ENCODE results near the gene LRATD1.

The LRATD1 gene, protein sequence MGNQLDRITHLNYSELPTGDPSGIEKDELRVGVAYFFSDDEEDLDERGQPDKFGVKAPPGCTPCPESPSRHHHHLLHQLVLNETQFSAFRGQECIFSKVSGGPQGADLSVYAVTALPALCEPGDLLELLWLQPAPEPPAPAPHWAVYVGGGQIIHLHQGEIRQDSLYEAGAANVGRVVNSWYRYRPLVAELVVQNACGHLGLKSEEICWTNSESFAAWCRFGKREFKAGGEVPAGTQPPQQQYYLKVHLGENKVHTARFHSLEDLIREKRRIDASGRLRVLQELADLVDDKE

DNA sequence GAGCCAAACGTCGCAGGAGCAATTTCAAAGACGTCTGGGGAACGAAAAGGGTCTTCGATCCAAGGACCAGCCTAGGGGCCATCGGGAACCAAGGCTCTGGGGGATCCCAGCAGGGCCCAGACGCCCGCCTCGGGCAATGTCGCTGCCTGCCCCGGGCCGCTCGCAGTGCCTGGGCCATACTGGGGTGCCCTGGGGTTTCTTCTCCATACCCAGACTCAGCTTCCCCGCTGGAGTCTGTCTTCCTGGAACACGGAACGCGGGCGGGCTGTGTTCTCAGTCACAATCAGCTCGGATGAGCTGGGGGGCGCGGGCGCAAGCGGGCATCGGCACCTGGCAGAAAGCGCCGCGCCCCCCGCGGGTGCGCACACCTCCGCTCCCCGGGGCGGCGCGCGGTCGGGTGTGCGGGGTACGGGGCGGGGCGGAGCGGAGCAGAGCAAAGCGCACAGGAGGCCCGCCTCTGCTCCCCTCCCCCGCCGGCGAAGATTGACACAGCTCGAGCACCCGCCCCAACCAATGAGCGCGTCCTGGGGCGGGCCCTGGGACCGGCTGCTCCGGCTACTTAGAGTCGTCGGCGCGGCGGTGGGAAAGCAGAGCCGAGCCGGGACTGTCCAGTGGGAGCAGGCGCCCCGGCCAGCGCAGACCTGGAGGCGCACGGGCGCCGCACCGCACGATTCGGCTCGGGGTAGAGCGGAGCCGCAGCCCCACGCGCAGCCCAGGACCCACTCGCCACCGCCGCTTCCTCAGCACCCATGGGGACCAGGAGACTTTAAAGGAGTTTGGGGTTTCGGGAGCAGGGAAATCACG is at the start of gene LRATD1:
Gene LRATD1, plus strand, starts transcription at position 585 of the 804 bp plus-strand sequence. CDS start 1,263 bp downstream, outside the sequence.
- peaks cover 10 to 32% (median 26%) of the 10 kb centered on the region in 5 donors for H3K27me3 ChIP-seq (ENCODE audit: control insufficient read depth in 5 of 5, insufficient read depth in 4 of 5, low read length in 5 of 5)
- H3K4me1 ChIP-seq (ENCODE audit: control insufficient read depth in 5 of 5, insufficient read depth in 5 of 5, low read length in 5 of 5): peaks cover 3 to 42% (median 39%) of the 10 kb centered on the region in 5 donors

DNA sequence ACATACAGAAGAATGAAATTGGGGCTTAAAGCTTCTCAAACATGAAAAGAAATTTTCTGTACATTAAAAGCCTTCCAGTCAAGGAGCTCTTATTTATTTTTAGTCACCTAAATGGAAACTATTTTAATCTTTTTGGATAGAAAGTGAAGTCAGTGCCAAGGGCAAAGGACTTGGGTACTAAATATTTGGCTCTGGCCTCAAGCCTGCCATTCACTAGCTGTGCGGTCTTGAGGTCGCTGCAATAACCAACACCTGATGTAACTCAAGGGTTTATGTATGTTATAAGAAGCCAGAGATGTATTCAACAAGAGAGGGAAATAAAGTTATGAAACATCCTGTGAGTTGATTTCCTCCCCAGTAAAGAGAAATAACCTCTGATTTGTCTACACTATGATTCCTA is 49.5 kb upstream of the LRATD1 start:
- no peaks in the 10 kb centered on the region for H3K27me3 ChIP-seq (ENCODE audit: control insufficient read depth in 5 of 5, insufficient read depth in 4 of 5, low read length in 5 of 5)
- H3K9ac ChIP-seq (ENCODE audit: low read length in 5 of 5): no peak overlapping the region
- H3K4me1 ChIP-seq (ENCODE audit: control insufficient read depth in 5 of 5, insufficient read depth in 5 of 5, low read length in 5 of 5): no peaks in the 10 kb centered on the region
- peaks cover 0 to 3% (median 0%) of the 10 kb centered on the region in 5 donors for H3K9me3 ChIP-seq (ENCODE audit: control insufficient read depth in 5 of 5, low read length in 5 of 5)
- no peak overlapping the region for H3K4me3 ChIP-seq (ENCODE audit: low read depth in 1 of 5, low read length in 5 of 5)
- no peak overlapping the region for H3K27ac ChIP-seq (ENCODE audit: low read depth, low read length)
- H3K36me3 ChIP-seq (ENCODE audit: control insufficient read depth in 5 of 5, insufficient read depth in 5 of 5, low read length in 5 of 5): no peaks in the 10 kb centered on the region

More for the DNA sequence above, at the start of gene LRATD1:
- H3K9me3 ChIP-seq (ENCODE audit: control insufficient read depth in 5 of 5, low read length in 5 of 5): no peaks in the 10 kb centered on the region
- no peaks in the 10 kb centered on the region for H3K36me3 ChIP-seq (ENCODE audit: control insufficient read depth in 5 of 5, insufficient read depth in 5 of 5, low read length in 5 of 5)
- H3K9ac ChIP-seq (ENCODE audit: low read length in 5 of 5): no peak within 1 kb of the TSS
- peak within 1 kb of the TSS; percentile 22 to 67 (median 62) for H3K4me3 ChIP-seq (ENCODE audit: low read depth in 1 of 5, low read length in 5 of 5)
- H3K27ac ChIP-seq (ENCODE audit: low read depth, low read length): no peak within 1 kb of the TSS

DNA sequence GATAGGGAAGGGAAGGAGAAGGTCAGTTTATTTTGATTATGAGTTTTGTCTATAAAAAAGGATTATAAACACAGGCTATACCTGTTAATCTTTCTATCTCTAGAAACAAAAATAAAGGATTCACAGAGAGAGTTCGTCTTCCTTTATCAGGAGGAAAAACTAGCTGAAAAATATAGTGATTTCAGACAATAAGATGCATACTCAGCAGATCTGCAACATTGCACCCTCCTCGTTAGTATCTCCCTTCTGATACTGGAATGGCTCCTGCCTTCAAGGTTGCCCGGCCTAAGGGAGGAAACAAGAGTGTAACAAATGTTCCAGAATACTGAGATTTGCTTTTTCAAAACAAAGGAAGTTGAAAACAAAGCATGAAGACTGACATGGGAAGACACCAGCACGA is 48.7 kb upstream of the LRATD1 start:
- peaks cover 0 to 3% (median 0%) of the 10 kb centered on the region in 5 donors for H3K9me3 ChIP-seq (ENCODE audit: control insufficient read depth in 5 of 5, low read length in 5 of 5)
- H3K27me3 ChIP-seq (ENCODE audit: control insufficient read depth in 5 of 5, insufficient read depth in 4 of 5, low read length in 5 of 5): no peaks in the 10 kb centered on the region
- no peaks in the 10 kb centered on the region for H3K4me1 ChIP-seq (ENCODE audit: control insufficient read depth in 5 of 5, insufficient read depth in 5 of 5, low read length in 5 of 5)
- no peak overlapping the region for H3K9ac ChIP-seq (ENCODE audit: low read length in 5 of 5)
- H3K4me3 ChIP-seq (ENCODE audit: low read depth in 1 of 5, low read length in 5 of 5): no peak overlapping the region
- no peaks in the 10 kb centered on the region for H3K36me3 ChIP-seq (ENCODE audit: control insufficient read depth in 5 of 5, insufficient read depth in 5 of 5, low read length in 5 of 5)
- H3K27ac ChIP-seq (ENCODE audit: low read depth, low read length): no peak overlapping the region

DNA sequence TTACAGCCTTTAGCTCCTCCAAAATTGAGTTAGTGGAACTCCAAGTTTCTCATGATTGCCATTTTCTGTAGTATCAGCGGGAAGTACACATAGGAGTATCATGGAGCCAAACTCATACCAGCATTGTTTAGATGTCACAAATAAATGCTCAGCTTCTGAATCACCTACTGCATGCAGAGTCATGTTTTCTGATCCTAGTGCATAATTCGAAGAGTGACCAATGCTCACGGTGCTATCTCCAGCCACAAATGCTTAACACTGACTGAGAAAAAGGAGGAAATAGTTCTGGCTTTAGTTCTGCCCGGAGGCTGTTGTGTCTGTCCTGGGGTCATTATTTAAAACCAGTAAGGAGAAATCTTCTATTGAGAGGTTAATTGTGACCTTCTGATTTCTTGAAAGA is 45.4 kb upstream of the LRATD1 start:
- Histone ChIP-seq H3K4me1 (ENCODE audit: control insufficient read depth in 5 of 5, insufficient read depth in 5 of 5, low read length in 5 of 5) (no peaks in the 10 kb centered on the region), H3K9me3 (ENCODE audit: control insufficient read depth in 5 of 5, low read length in 5 of 5) (peaks cover 0 to 3% (median 0%) of the 10 kb centered on the region in 5 donors), H3K4me3 (ENCODE audit: low read depth in 1 of 5, low read length in 5 of 5) (no peak overlapping the region), H3K27ac (ENCODE audit: low read depth, low read length) (no peak overlapping the region), H3K9ac (ENCODE audit: low read length in 5 of 5) (no peak overlapping the region), H3K27me3 (ENCODE audit: control insufficient read depth in 5 of 5, insufficient read depth in 4 of 5, low read length in 5 of 5) (no peaks in the 10 kb centered on the region), H3K36me3 (ENCODE audit: control insufficient read depth in 5 of 5, insufficient read depth in 5 of 5, low read length in 5 of 5) (no peaks in the 10 kb centered on the region)

DNA sequence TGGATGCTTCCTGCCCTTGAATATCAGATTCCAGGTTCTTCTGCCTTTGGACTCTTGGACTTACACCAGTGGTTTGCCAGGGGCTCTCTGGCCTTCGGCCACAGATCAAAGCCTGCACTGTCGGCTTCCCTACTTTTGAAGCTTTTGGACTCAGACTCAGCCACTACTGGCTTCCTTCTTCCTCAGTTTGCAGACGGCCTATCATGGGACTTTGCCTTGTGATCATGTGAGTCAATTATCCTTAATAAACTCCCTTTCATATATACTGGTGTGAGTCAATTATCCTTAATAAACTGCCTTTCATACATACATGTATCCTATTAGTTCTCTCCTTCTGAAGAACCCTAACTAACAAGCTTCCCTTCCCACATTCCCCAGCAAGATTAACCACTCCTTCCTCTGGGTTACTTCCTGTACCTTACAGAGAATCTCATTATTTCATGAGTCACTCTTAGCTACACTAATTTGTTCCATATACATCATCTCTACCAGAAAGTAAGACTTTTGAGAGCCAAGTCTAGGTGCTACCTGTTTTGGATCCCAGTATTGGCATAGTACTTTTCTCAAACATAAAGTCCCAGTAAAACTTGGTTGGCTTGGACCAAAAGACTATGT is 31.3 kb upstream of the LRATD1 start:
- Histone ChIP-seq H3K4me1 (ENCODE audit: control insufficient read depth in 5 of 5, insufficient read depth in 5 of 5, low read length in 5 of 5) (no peaks in the 10 kb centered on the region), H3K27me3 (ENCODE audit: control insufficient read depth in 5 of 5, insufficient read depth in 4 of 5, low read length in 5 of 5) (no peaks in the 10 kb centered on the region), H3K27ac (ENCODE audit: low read depth, low read length) (no peak overlapping the region), H3K36me3 (ENCODE audit: control insufficient read depth in 5 of 5, insufficient read depth in 5 of 5, low read length in 5 of 5) (no peaks in the 10 kb centered on the region), H3K9me3 (ENCODE audit: control insufficient read depth in 5 of 5, low read length in 5 of 5) (no peaks in the 10 kb centered on the region), H3K9ac (ENCODE audit: low read length in 5 of 5) (no peak overlapping the region), H3K4me3 (ENCODE audit: low read depth in 1 of 5, low read length in 5 of 5) (no peak overlapping the region)

DNA sequence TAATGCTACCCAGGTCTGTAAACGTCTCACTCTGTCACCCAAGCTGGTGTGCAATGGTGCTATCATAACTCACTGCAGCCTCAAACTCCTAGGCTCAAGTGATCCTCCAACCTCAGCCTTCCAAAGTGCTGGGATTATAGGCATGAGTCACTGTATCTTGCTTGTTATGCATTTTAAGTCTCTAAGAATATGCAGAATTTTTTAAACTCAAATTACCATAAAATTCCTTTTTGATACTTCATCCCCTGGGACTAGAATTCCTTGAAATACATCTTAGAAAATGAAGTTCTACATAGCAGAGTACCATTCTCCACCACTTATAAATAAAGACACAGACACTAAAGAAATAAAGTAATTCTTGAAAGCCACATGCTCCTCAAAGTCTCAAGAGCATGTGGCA is 30.2 kb upstream of the LRATD1 start:
- Histone ChIP-seq H3K9ac (ENCODE audit: low read length in 5 of 5) (no peak overlapping the region), H3K4me1 (ENCODE audit: control insufficient read depth in 5 of 5, insufficient read depth in 5 of 5, low read length in 5 of 5) (no peaks in the 10 kb centered on the region), H3K36me3 (ENCODE audit: control insufficient read depth in 5 of 5, insufficient read depth in 5 of 5, low read length in 5 of 5) (no peaks in the 10 kb centered on the region), H3K4me3 (ENCODE audit: low read depth in 1 of 5, low read length in 5 of 5) (no peak overlapping the region), H3K27ac (ENCODE audit: low read depth, low read length) (no peak overlapping the region), H3K27me3 (ENCODE audit: control insufficient read depth in 5 of 5, insufficient read depth in 4 of 5, low read length in 5 of 5) (no peaks in the 10 kb centered on the region), H3K9me3 (ENCODE audit: control insufficient read depth in 5 of 5, low read length in 5 of 5) (no peaks in the 10 kb centered on the region)

DNA sequence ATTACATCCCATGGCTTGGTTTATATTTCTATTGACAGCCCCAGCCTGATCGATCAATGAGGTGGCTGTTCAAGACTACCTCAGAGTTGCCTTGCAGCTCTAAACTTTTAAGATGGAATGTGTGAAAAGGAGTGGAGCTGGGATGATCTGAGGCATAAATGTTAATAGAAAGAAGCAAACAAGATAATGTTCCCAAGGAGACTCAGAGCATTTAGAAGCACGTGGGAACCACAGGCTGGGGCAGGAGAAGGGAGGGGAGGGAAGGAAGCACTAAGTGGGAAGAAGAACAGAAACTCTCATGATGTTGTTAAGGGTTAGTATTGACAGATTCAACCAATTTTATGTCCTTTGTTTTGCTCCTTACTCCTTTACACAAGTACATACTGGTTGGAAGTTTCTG is 28.8 kb upstream of the LRATD1 start:
- H3K9me3 ChIP-seq (ENCODE audit: control insufficient read depth in 5 of 5, low read length in 5 of 5): no peaks in the 10 kb centered on the region
- H3K27me3 ChIP-seq (ENCODE audit: control insufficient read depth in 5 of 5, insufficient read depth in 4 of 5, low read length in 5 of 5): no peaks in the 10 kb centered on the region
- no peaks in the 10 kb centered on the region for H3K4me1 ChIP-seq (ENCODE audit: control insufficient read depth in 5 of 5, insufficient read depth in 5 of 5, low read length in 5 of 5)
- no peaks in the 10 kb centered on the region for H3K36me3 ChIP-seq (ENCODE audit: control insufficient read depth in 5 of 5, insufficient read depth in 5 of 5, low read length in 5 of 5)
- no peak overlapping the region for H3K4me3 ChIP-seq (ENCODE audit: low read depth in 1 of 5, low read length in 5 of 5)
- H3K27ac ChIP-seq (ENCODE audit: low read depth, low read length): no peak overlapping the region
- H3K9ac ChIP-seq (ENCODE audit: low read length in 5 of 5): no peak overlapping the region

DNA sequence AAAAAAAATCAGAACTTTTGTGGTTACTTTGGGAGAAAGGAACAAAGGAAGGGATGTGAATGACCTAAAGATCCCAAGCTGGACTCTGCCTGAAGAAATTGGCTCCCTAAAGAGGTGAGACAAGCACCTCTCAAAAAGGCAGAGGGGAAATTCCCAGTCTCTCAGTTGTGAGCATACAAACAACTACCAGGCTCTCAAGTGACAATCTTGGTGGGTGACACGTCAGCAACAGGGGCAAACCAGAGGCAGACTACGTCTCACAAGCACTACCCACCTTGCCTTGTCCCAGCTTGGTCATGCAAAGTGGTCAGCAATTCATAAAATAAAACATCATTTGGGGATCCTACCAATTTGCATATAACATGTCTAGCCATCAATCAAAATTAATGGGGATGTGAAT is 24.3 kb upstream of the LRATD1 start:
- no peak overlapping the region for H3K27ac ChIP-seq (ENCODE audit: low read depth, low read length)
- H3K9me3 ChIP-seq (ENCODE audit: control insufficient read depth in 5 of 5, low read length in 5 of 5): no peaks in the 10 kb centered on the region
- H3K4me3 ChIP-seq (ENCODE audit: low read depth in 1 of 5, low read length in 5 of 5): no peak overlapping the region
- no peaks in the 10 kb centered on the region for H3K4me1 ChIP-seq (ENCODE audit: control insufficient read depth in 5 of 5, insufficient read depth in 5 of 5, low read length in 5 of 5)
- no peaks in the 10 kb centered on the region for H3K27me3 ChIP-seq (ENCODE audit: control insufficient read depth in 5 of 5, insufficient read depth in 4 of 5, low read length in 5 of 5)
- no peaks in the 10 kb centered on the region for H3K36me3 ChIP-seq (ENCODE audit: control insufficient read depth in 5 of 5, insufficient read depth in 5 of 5, low read length in 5 of 5)
- H3K9ac ChIP-seq (ENCODE audit: low read length in 5 of 5): no peak overlapping the region

DNA sequence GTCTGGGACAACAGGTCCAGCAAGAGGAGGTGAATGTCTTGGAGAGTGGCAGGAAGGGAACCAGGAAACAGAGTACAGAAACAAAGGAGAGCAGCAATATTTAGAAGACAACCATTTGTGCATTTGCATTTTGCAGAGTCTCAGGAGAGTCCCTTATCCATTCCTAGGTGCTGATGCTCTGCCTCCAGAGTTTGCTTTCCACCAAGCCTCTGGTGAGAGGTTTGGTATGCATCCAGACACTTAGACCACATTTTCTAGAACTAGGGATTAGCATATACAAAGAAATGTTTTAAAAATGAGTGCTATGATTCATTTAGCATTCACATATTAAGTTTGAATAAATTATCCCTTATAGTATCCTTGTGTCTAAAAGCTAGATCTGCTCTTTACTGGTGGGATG is 18.5 kb upstream of the LRATD1 start:
- peaks cover 0 to 2% (median 0%) of the 10 kb centered on the region in 5 donors for H3K27me3 ChIP-seq (ENCODE audit: control insufficient read depth in 5 of 5, insufficient read depth in 4 of 5, low read length in 5 of 5)
- no peaks in the 10 kb centered on the region for H3K9me3 ChIP-seq (ENCODE audit: control insufficient read depth in 5 of 5, low read length in 5 of 5)
- H3K27ac ChIP-seq (ENCODE audit: low read depth, low read length): no peak overlapping the region
- H3K4me3 ChIP-seq (ENCODE audit: low read depth in 1 of 5, low read length in 5 of 5): no peak overlapping the region
- H3K9ac ChIP-seq (ENCODE audit: low read length in 5 of 5): no peak overlapping the region
- H3K36me3 ChIP-seq (ENCODE audit: control insufficient read depth in 5 of 5, insufficient read depth in 5 of 5, low read length in 5 of 5): no peaks in the 10 kb centered on the region
- H3K4me1 ChIP-seq (ENCODE audit: control insufficient read depth in 5 of 5, insufficient read depth in 5 of 5, low read length in 5 of 5): no peaks in the 10 kb centered on the region

DNA sequence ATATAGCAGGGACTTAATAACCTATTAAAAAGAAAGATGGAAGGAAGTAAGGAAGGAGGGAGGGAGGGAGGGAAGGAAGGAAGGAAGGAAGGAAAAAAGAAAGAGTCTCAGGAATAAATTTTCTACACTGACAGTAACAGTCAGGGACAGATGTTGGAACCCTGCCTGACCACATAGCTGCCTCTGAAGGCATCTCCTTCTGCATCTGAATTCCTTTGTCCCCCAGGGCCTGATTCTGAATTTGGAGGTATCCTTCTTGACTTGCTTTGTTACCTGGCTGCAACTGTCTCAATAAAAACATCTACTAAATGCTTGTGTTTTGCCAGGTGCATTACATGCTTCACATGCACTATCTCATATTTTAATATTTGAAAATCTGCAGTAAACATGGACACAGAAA is 17.4 kb upstream of the LRATD1 start:
- Histone ChIP-seq H3K9me3 (ENCODE audit: control insufficient read depth in 5 of 5, low read length in 5 of 5) (no peaks in the 10 kb centered on the region), H3K27me3 (ENCODE audit: control insufficient read depth in 5 of 5, insufficient read depth in 4 of 5, low read length in 5 of 5) (peaks cover 0 to 4% (median 0%) of the 10 kb centered on the region in 5 donors), H3K4me3 (ENCODE audit: low read depth in 1 of 5, low read length in 5 of 5) (no peak overlapping the region), H3K4me1 (ENCODE audit: control insufficient read depth in 5 of 5, insufficient read depth in 5 of 5, low read length in 5 of 5) (no peaks in the 10 kb centered on the region), H3K9ac (ENCODE audit: low read length in 5 of 5) (no peak overlapping the region), H3K27ac (ENCODE audit: low read depth, low read length) (no peak overlapping the region), H3K36me3 (ENCODE audit: control insufficient read depth in 5 of 5, insufficient read depth in 5 of 5, low read length in 5 of 5) (no peaks in the 10 kb centered on the region)

Measured in subcutaneous abdominal adipose tissue (tissue), 5 donors.